PC-3 (cell line): ENCODE results near the gene MCTS1.

Experiments
- EZH2 ChIP-seq: fragments of 300-600 bp; sonication (generic); IDR thresholded peaks from one replicate; pipeline ENCODE4 v1.6.1; 2017; ENCODE audit warnings: antibody characterized with exemption, mild to moderate bottlenecking, low read length; ENCODE audit not compliant: unreplicated experiment
- TF ChIP-seq, protein P1 (sequence below): fragments of 300-600 bp; sonication (generic); conservative IDR thresholded peaks from 2 replicates; pipeline ENCODE4 v1.5.1; 2017; ENCODE audit warnings: antibody characterized with exemption, low read depth, mild to moderate bottlenecking, low read length

DNA sequence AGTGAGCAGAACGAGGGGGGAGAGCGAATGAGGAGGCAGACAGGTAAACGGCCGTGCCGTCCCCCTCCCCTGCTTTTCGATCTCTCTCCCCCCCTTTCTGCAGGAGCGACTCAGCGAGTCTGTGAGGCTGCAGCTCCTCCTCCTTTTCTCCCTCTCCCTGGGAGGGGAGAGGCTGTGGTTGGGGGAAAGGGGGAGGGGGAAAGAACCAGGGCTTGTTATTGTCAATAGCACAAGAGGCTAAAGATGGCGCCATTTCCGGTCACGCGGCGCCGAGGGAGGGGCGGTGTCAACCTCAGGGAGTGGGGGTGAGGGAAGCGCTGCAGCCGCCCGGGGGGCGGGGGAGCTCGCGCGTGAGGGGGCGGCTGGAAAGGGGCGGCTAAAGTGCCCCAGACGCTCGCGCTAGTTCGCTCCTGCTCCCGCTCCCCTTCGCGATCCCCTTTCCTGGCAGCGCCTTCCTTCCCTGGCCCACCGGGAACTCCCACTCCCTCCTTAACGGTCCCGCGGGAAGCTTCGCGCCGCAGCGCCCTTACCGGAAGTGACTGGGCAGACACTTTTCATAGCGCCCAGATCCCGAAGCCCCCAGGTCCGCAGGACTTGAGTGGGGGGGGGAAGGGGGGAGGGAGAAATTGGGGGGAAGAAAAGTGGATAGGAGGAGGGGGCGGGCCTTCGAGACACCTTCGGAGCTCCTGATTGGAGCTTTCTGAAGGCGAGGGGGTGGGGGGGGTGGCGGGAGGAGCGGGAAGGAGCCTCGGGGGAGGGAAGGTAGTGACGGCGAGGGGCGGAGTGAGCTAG lies 42.9 kb upstream of the MCTS1 start, which contains the start of gene CUL4B:
- TF ChIP-seq, protein P1, sequence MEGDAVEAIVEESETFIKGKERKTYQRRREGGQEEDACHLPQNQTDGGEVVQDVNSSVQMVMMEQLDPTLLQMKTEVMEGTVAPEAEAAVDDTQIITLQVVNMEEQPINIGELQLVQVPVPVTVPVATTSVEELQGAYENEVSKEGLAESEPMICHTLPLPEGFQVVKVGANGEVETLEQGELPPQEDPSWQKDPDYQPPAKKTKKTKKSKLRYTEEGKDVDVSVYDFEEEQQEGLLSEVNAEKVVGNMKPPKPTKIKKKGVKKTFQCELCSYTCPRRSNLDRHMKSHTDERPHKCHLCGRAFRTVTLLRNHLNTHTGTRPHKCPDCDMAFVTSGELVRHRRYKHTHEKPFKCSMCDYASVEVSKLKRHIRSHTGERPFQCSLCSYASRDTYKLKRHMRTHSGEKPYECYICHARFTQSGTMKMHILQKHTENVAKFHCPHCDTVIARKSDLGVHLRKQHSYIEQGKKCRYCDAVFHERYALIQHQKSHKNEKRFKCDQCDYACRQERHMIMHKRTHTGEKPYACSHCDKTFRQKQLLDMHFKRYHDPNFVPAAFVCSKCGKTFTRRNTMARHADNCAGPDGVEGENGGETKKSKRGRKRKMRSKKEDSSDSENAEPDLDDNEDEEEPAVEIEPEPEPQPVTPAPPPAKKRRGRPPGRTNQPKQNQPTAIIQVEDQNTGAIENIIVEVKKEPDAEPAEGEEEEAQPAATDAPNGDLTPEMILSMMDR = no peak
- no peak for TF ChIP-seq EZH2
